ENCODE results near the gene MALSU1. TPM values are rescaled to one million over a fixed set of nuclear protein-coding genes. Genes with fewer than 3 reads are reported as not detected.

MALSU1 gene
- total RNA-seq, 3 donors from 2014 or later, result 40.3 to 48.4 (median 45.0) TPM

- H3K9me3 ChIP-seq, result no peaks in the 10 kb centered on the region
- H3K4me1 ChIP-seq, result no peaks in the 10 kb centered on the region
- H3K27me3 ChIP-seq, result no peaks in the 10 kb centered on the region
- no peak for TF ChIP-seq CTCF (IDR thresholded peaks at IDR 0.05)
- no peak for TF ChIP-seq POLR2AphosphoS5 (IDR thresholded peaks at IDR 0.05)
- TF ChIP-seq POLR2A (IDR thresholded peaks at IDR 0.05), result no peak
- no peak for DNase-seq (ENCODE audit: low spot score in 2 of 2)
- no peaks in the 10 kb centered on the region for H3K36me3 ChIP-seq
- intact Hi-C loops (cut with DNase I; ENCODE audit: low total_unique reads), result no loop called here
- H3K27ac ChIP-seq, result no peak overlapping the region
- H3K4me3 ChIP-seq, result no peak overlapping the region
These were observed 13.2 kb upstream of the MALSU1 start for GRCh38 chr7:23285657-23286646.

- no peak overlapping the region for H3K4me3 ChIP-seq
- no peaks in the 10 kb centered on the region for H3K36me3 ChIP-seq
- no peak for DNase-seq (ENCODE audit: low spot score in 2 of 2)
- no peaks in the 10 kb centered on the region for H3K4me1 ChIP-seq
- TF ChIP-seq POLR2AphosphoS5 (IDR thresholded peaks at IDR 0.05) (no peak), POLR2A (IDR thresholded peaks at IDR 0.05) (no peak), CTCF (IDR thresholded peaks at IDR 0.05) (no peak)
- H3K9me3 ChIP-seq, result no peaks in the 10 kb centered on the region
- intact Hi-C loops (cut with DNase I; ENCODE audit: low total_unique reads), result no loop called here
- no peaks in the 10 kb centered on the region for H3K27me3 ChIP-seq
- no peak overlapping the region for H3K27ac ChIP-seq
These were observed 11.5 kb upstream of the MALSU1 start for GRCh38 chr7:23287612-23288011.

GRCh38 chr7:23290993-23291392 lies 8.1 kb upstream of the MALSU1 start:
- Histone ChIP-seq H3K27me3 (no peaks in the 10 kb centered on the region), H3K9me3 (no peaks in the 10 kb centered on the region), H3K4me3 (no peak overlapping the region), H3K27ac (no peak overlapping the region), H3K4me1 (no peaks in the 10 kb centered on the region), H3K36me3 (no peaks in the 10 kb centered on the region)
- intact Hi-C loops (cut with DNase I; ENCODE audit: low total_unique reads), result no loop called here
- TF ChIP-seq POLR2A (IDR thresholded peaks at IDR 0.05) (no peak), POLR2AphosphoS5 (IDR thresholded peaks at IDR 0.05) (no peak), CTCF (IDR thresholded peaks at IDR 0.05) (no peak)
- no peak for DNase-seq (ENCODE audit: low spot score in 2 of 2)

GRCh38 chr7:23291957-23292560 lies 7.1 kb upstream of the MALSU1 start:
- intact Hi-C loops (cut with DNase I; ENCODE audit: low total_unique reads), result no loop called here
- Histone ChIP-seq H3K4me1 (no peaks in the 10 kb centered on the region), H3K4me3 (no peak overlapping the region), H3K27me3 (no peaks in the 10 kb centered on the region), H3K27ac (no peak overlapping the region), H3K9me3 (no peaks in the 10 kb centered on the region), H3K36me3 (no peaks in the 10 kb centered on the region)
- DNase-seq (ENCODE audit: low spot score in 2 of 2), result no peak
- no peak for TF ChIP-seq POLR2A (IDR thresholded peaks at IDR 0.05)
- no peak for TF ChIP-seq CTCF (IDR thresholded peaks at IDR 0.05)
- TF ChIP-seq POLR2AphosphoS5 (IDR thresholded peaks at IDR 0.05), result no peak

GRCh38 chr7:23292623-23293022 lies 6.5 kb upstream of the MALSU1 start:
- H3K27ac ChIP-seq, result no peak overlapping the region
- intact Hi-C loops (cut with DNase I; ENCODE audit: low total_unique reads), result no loop called here
- no peaks in the 10 kb centered on the region for H3K4me1 ChIP-seq
- no peaks in the 10 kb centered on the region for H3K9me3 ChIP-seq
- no peak overlapping the region for H3K4me3 ChIP-seq
- TF ChIP-seq POLR2A (IDR thresholded peaks at IDR 0.05), result no peak
- TF ChIP-seq POLR2AphosphoS5 (IDR thresholded peaks at IDR 0.05), result no peak
- no peak for TF ChIP-seq CTCF (IDR thresholded peaks at IDR 0.05)
- H3K36me3 ChIP-seq, result no peaks in the 10 kb centered on the region
- H3K27me3 ChIP-seq, result no peaks in the 10 kb centered on the region
- no peak for DNase-seq (ENCODE audit: low spot score in 2 of 2)
